Small intestine (tissue), 7 donors: Measurements from ENCODE around the gene DIPK1A. TPM values are rescaled to one million over a fixed set of nuclear protein-coding genes. Genes with fewer than 3 reads are reported as not detected.

Source experiments
- DNase-seq, 2 donors: peaks; one replicate each; pipeline versions ENCODE4 v3.0.0 to v3.0.0-alpha.2; 2013
- FAIRE-seq: peaks from 2 replicates; lab custom pipeline; 2012; peaks lifted over from hg19 to GRCh38; lab: Jason Lieb, UNC
- H3K27ac ChIP-seq, 3 donors: one replicate each; pipeline ENCODE4 v1.5.1; 2013; ENCODE audit warnings: low read length in 2 of 3, mild to moderate bottlenecking in 2 of 3, control low read depth in 1 of 3, inconsistent platforms in 1 of 3, low read depth in 1 of 3, moderate library complexity in 1 of 3
- H3K27me3 ChIP-seq, 3 donors: one replicate each; pipeline ENCODE4 v1.6.1; 2013; ENCODE audit warnings: low read length in 3 of 3, inconsistent platforms in 1 of 3; ENCODE audit not compliant: control insufficient read depth in 3 of 3, insufficient read depth in 3 of 3
- H3K36me3 ChIP-seq, 3 donors: one replicate each; pipeline ENCODE4 v1.6.1; 2013; ENCODE audit warnings: low read length in 3 of 3, inconsistent platforms in 1 of 3, low read depth in 1 of 3, mild to moderate bottlenecking in 1 of 3, moderate library complexity in 1 of 3; ENCODE audit not compliant: control insufficient read depth in 3 of 3, insufficient read depth in 2 of 3
- H3K4me1 ChIP-seq, 3 donors: one replicate each; pipeline ENCODE4 v1.6.1; 2013; ENCODE audit warnings: low read length in 2 of 3, inconsistent platforms in 1 of 3, low read depth in 1 of 3, mild to moderate bottlenecking in 1 of 3, moderate library complexity in 1 of 3; ENCODE audit not compliant: control insufficient read depth in 3 of 3, insufficient read depth in 2 of 3
- H3K4me3 ChIP-seq, 3 donors: one replicate each; pipeline ENCODE4 v1.5.1; 2013; ENCODE audit warnings: low read length in 3 of 3, control low read depth in 1 of 3, inconsistent platforms in 1 of 3, low read depth in 1 of 3, mild to moderate bottlenecking in 1 of 3, moderate library complexity in 1 of 3
- H3K9me3 ChIP-seq, 2 donors: one replicate each; pipeline ENCODE4 v1.6.1; 2013; ENCODE audit warnings: low read depth in 1 of 2, low read length in 1 of 2; ENCODE audit not compliant: control insufficient read depth in 2 of 2, insufficient read depth in 1 of 2
- WGBS, 3 donors: extraction: QIAGEN DNeasy Blood & Tissue Kit; methylation state at CpG; one replicate each; pipeline ENCODE4 v1.1.7; 2013; 5-methylcytosine and 5-hydroxymethylcytosine counted together
- polyA plus RNA-seq, 4 donors: library from polyadenylated mRNA; stranded (reverse) in 3 of 4; unstranded in 1 of 4; fragments of 200-250 nt in 3 of 4; fragments of 120-200 nt in 1 of 4; gene quantifications; one replicate each; pipeline versions ENCODE4 v1.2.1 to v1.2.3, GENCODE V29; 2013
- donor health status: healthy with polysubstance abuse.
- donor health status: control.
- donor health status: control.
- donor health status: Bipolar disorder and iron deficiency.
- donor health status: healthy.

DIPK1A gene
- polyA plus RNA-seq, 4 donors = 2.0 to 10.4 (median 3.8) TPM

DNA sequence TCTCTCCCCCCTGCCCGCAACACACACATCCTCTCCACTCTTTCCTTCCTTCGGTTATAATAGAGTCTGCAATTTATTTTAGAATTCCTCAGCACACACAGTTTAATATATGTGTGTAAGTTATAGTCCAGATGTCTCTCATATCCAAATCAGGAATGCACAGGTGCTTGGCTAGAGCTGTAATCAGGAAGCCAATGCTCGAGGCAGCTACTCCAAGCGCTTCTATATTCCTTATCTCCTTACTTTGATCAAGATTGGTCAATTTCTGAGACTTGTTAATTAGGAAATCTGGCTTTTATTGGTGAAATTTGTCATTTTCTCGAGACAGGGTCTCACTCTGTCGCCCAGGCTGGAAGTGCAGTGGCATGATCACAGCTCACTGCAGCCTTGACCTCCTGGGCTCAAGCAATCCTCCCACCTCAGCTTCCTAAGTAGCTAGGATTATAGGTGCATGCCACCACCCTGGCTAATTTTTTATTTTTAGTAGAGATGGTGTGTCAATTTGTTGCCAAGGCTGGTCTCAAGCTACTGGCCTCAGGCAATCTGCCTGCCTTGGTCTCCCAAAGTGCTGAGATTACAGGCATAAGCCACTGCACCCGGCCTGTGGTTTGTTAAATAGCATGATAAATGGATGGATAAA lies 101.7 kb downstream of the DIPK1A start:
- H3K27ac ChIP-seq = peak overlapping the region in 1 of 3 donors; percentile 53
- WGBS, 3 donors = 43 to 64% (median 57%) methylated on average over 7 of the region's 7 CpGs
- DNase-seq (peak in 1 of 2 donors; percentile 16), FAIRE-seq (no peak)
- no peaks in the 10 kb centered on the region for H3K36me3 ChIP-seq
- H3K4me3 ChIP-seq = no peak overlapping the region
- peaks cover 0 to 9% (median 0%) of the 10 kb centered on the region in 3 donors for H3K4me1 ChIP-seq
- no peaks in the 10 kb centered on the region for H3K27me3 ChIP-seq
- H3K9me3 ChIP-seq = no peaks in the 10 kb centered on the region

DNA sequence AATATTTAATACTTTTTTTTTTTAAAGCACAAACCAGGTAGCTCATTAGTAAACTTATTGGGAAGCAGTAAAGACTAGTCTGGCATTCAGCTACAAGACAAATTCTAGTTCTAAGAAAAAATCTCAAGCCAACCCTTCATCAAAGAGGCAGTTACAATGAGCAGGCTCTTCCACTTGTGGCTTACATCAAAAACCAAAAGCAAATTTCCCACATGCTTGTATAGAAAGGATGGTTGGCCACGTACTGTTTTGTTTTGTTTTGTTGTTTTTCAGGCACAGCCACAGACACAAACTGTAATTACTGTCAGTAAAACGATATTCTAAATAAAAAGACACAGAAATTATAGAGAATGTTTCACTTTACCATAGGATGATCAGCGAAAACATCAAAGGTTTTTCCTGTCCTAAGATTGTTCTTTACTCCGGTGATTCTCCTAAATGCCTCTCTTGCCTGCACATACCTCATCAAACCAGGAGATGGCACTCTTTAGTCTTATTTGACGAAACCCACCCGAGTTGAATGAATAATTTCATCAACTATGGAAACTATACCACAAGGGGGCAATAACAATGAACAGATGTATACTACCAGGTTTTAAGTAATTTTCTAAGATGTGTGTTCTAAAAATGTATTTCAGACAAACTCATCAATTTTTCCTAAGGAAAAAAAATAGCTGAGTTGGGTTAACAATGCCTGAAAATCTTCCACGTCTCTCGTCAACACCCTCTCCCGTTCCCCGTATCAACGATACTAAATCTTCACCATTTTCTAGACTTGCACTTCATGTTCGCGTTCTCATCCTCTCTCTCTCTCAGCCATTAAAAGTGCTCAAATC lies 102.5 kb downstream of the DIPK1A start:
- peaks cover 0 to 17% (median 2%) of the 10 kb centered on the region in 3 donors for H3K4me1 ChIP-seq
- H3K9me3 ChIP-seq = no peaks in the 10 kb centered on the region
- 26 to 29% (median 28%) methylated on average over 13 of the region's 13 CpGs for WGBS, 3 donors
- H3K36me3 ChIP-seq = no peaks in the 10 kb centered on the region
- H3K4me3 ChIP-seq = no peak overlapping the region
- H3K27ac ChIP-seq = peak overlapping the region in 1 of 3 donors; percentile 53
- FAIRE-seq (peak; percentile 90), DNase-seq (peak; percentile 84 to 85)
- no peaks in the 10 kb centered on the region for H3K27me3 ChIP-seq

GRCh38 chr1:92857817-92858216 lies 103.4 kb downstream of the DIPK1A start:
- Histone ChIP-seq H3K4me3 (no peak overlapping the region), H3K4me1 (peaks cover 0 to 17% (median 2%) of the 10 kb centered on the region in 3 donors), H3K27ac (peak overlapping the region; percentile 52 to 70 (median 60)), H3K36me3 (no peaks in the 10 kb centered on the region), H3K27me3 (no peaks in the 10 kb centered on the region), H3K9me3 (no peaks in the 10 kb centered on the region)
- DNase-seq = peak; percentile 82 to 95
- 18 to 63% (median 47%) methylated on average over 5 of the region's 5 CpGs for WGBS, 3 donors
- peak; percentile 44 for FAIRE-seq

- H3K27ac ChIP-seq = no peak overlapping the region
- DNase-seq (no peak), FAIRE-seq (no peak)
- H3K4me1 ChIP-seq = peaks cover 0 to 17% (median 2%) of the 10 kb centered on the region in 3 donors
- no peaks in the 10 kb centered on the region for H3K9me3 ChIP-seq
- 86 to 97% (median 97%) methylated on average over 4 of the region's 4 CpGs for WGBS, 3 donors
- no peak overlapping the region for H3K4me3 ChIP-seq
- peaks cover 0 to 3% (median 0%) of the 10 kb centered on the region in 3 donors for H3K36me3 ChIP-seq
- H3K27me3 ChIP-seq = no peaks in the 10 kb centered on the region
Measured at GRCh38 chr1:92855236-92855635, 106.0 kb downstream of the DIPK1A start.

DNA sequence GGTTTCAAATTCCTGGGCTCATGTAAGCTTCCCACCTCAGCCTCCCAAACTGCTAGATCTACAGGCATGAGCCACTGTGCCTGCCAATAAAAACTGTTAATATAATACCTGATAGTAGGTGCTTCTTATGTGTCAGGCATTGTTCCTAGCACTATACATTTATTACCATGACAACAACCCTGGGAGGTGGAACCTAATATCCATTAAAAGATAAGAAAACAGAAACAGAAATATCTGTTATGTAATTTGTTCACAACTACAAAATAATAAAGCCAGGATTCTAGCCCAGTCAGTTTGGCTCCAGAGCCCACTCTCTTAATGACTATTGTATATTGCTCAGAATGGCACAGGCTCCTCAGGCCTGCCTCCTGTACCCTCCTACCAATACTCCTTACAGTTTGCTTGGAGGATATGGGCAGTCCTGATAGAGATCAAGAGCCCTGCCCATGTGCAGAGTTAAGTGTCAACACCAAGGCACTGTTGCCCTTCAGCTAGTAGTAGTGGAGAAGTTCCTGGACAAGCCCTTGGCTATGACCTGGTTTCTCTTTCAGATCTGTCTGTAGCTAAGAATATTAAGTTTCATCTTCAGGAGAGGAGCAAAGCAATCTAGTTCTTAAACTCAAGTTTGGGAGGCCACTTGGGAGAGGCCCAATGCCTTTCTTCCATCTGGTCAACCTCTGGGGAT lies 107.0 kb downstream of the DIPK1A start:
- Histone ChIP-seq H3K27ac (peak overlapping the region; percentile 22 to 75 (median 39)), H3K4me1 (peaks cover 0 to 17% (median 2%) of the 10 kb centered on the region in 3 donors), H3K4me3 (no peak overlapping the region), H3K9me3 (no peaks in the 10 kb centered on the region), H3K36me3 (peaks cover 0 to 13% (median 0%) of the 10 kb centered on the region in 3 donors), H3K27me3 (no peaks in the 10 kb centered on the region)
- FAIRE-seq (no peak), DNase-seq (peak; percentile 60 to 77)

DNA sequence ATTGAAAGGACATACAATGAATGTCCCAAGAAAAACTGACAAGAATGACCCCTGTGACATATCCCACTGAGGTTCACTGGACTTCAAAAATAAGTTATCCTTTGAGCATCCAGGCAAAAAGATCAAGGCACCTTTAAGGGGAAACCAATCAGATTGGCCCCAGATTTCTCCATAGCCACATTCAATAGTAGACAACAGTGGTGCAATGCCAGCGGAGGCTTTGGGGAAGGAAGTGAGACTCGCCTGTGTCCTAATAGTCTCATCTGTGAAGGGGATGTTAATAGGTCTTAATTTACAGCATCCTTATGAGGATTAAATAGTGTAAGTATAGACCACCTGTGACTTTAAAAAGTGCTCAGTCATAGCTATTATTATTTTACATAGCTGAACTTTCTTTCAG lies 108.0 kb downstream of the DIPK1A start:
- H3K36me3 ChIP-seq = peaks cover 0 to 13% (median 0%) of the 10 kb centered on the region in 3 donors
- FAIRE-seq = no peak
- no peaks in the 10 kb centered on the region for H3K9me3 ChIP-seq
- no peaks in the 10 kb centered on the region for H3K27me3 ChIP-seq
- H3K4me3 ChIP-seq = no peak overlapping the region
- 77 to 98% (median 89%) methylated on average over 2 of the region's 2 CpGs for WGBS, 3 donors
- no peak for DNase-seq
- H3K4me1 ChIP-seq = peaks cover 0 to 17% (median 2%) of the 10 kb centered on the region in 3 donors
- no peak overlapping the region for H3K27ac ChIP-seq

DNA sequence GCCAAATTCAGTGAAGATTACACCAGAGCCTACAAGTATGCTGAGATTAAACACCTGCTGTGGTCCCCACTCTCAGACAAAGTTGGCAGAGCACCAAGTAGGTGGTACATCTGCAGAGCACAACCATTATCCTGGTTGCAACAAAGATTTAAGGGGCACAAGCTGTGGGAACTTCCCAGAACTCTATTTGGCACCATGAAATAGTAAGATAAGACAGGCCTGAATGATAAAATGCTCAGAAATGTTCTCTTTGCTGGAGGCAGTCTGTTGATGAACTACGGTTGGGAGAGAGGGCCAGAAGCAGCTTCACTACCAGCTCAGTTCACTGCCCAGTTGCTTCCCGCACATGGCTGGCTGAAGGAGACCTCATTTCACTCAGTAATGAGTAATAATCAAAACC lies 109.5 kb downstream of the DIPK1A start:
- Histone ChIP-seq H3K36me3 (peaks cover 0 to 13% (median 0%) of the 10 kb centered on the region in 3 donors), H3K4me1 (peaks cover 0 to 10% (median 5%) of the 10 kb centered on the region in 3 donors), H3K27ac (no peak overlapping the region), H3K27me3 (no peaks in the 10 kb centered on the region), H3K9me3 (no peaks in the 10 kb centered on the region), H3K4me3 (no peak overlapping the region)
- DNase-seq (no peak), FAIRE-seq (no peak)
- 80 to 95% (median 89%) methylated on average over 2 of the region's 2 CpGs for WGBS, 3 donors

- H3K4me3 ChIP-seq = no peak overlapping the region
- H3K9me3 ChIP-seq = no peaks in the 10 kb centered on the region
- 96 to 98% (median 97%) methylated on average over 3 of the region's 3 CpGs for WGBS, 3 donors
- no peaks in the 10 kb centered on the region for H3K27me3 ChIP-seq
- no peak overlapping the region for H3K27ac ChIP-seq
- H3K36me3 ChIP-seq = peaks cover 0 to 17% (median 0%) of the 10 kb centered on the region in 3 donors
- no peak for DNase-seq
- FAIRE-seq = no peak
- peaks cover 0 to 10% (median 5%) of the 10 kb centered on the region in 3 donors for H3K4me1 ChIP-seq
Measured at GRCh38 chr1:92850019-92850418, 111.2 kb downstream of the DIPK1A start.
